GM18526 (cell line): Measurements from ENCODE around the gene SLC25A34.

ENCODE experiments used
- POLR2A ChIP-seq: IDR thresholded peaks from 3 replicates; pipeline ENCODE4 v1.6.1; 2011; ENCODE audit not compliant: insufficient read length; ENCODE audit errors: extremely low read depth

The SLC25A34 gene

GRCh38 chr1:15755646-15756040 is 19.6 kb downstream of the SLC25A34 start:
- TF ChIP-seq POLR2A, result no peak

- TF ChIP-seq POLR2A, result no peak
Measured at GRCh38 chr1:15756143-15757015, 20.3 kb downstream of the SLC25A34 start.

- TF ChIP-seq POLR2A, result no peak
Measured at GRCh38 chr1:15757016-15757543, 21.0 kb downstream of the SLC25A34 start.

- TF ChIP-seq POLR2A, result no peak
Measured at GRCh38 chr1:15757575-15758342, 21.7 kb downstream of the SLC25A34 start.

- no peak for TF ChIP-seq POLR2A
Measured at GRCh38 chr1:15758343-15758931, 22.4 kb downstream of the SLC25A34 start, which contains the start of gene FBLIM1. FBLIM1 (plus strand) TSS chr1:15758795; CDS start chr1:15764984, 6,189 bp downstream.

- TF ChIP-seq POLR2A, result no peak
Measured at GRCh38 chr1:15758953-15759661, 23.0 kb downstream of the SLC25A34 start.

- no peak for TF ChIP-seq POLR2A
Measured at GRCh38 chr1:15760520-15761211, 24.6 kb downstream of the SLC25A34 start.

GRCh38 chr1:15761366-15762128 is 25.5 kb downstream of the SLC25A34 start:
- no peak for TF ChIP-seq POLR2A

- no peak for TF ChIP-seq POLR2A
Measured at GRCh38 chr1:15762546-15762945, 26.5 kb downstream of the SLC25A34 start.

GRCh38 chr1:15764269-15764764 is 28.3 kb downstream of the SLC25A34 start:
- no peak for TF ChIP-seq POLR2A

GRCh38 chr1:15764890-15765289 is 28.8 kb downstream of the SLC25A34 start:
- TF ChIP-seq POLR2A, result no peak

GRCh38 chr1:15765495-15766194 is 29.6 kb downstream of the SLC25A34 start:
- no peak for TF ChIP-seq POLR2A

GRCh38 chr1:15767941-15768340 is 31.9 kb downstream of the SLC25A34 start:
- TF ChIP-seq POLR2A, result no peak
